Muscle layer of colon (tissue), 2 donors: ENCODE measurements around the gene CHRNB1.

ENCODE experiments used
- H3K27ac ChIP-seq: one replicate; pipeline ENCODE4 v1.7.0; 2013; ENCODE audit warnings: low read depth, mild to moderate bottlenecking, low read length, moderate library complexity
- H3K27me3 ChIP-seq, 2 donors: one replicate each; pipeline ENCODE4 v1.7.0; 2013; ENCODE audit warnings: low read length in 2 of 2, mild to moderate bottlenecking in 2 of 2; ENCODE audit not compliant: insufficient read depth in 2 of 2, control insufficient read depth in 1 of 2
- H3K36me3 ChIP-seq: one replicate; pipeline ENCODE4 v1.7.0; 2013; ENCODE audit warnings: mild to moderate bottlenecking, low read length; ENCODE audit not compliant: insufficient read depth
- H3K4me1 ChIP-seq: one replicate; pipeline ENCODE4 v1.7.0; 2013; ENCODE audit warnings: mild to moderate bottlenecking, low read length; ENCODE audit not compliant: insufficient read depth
- H3K4me3 ChIP-seq, 2 donors: one replicate each; pipeline ENCODE4 v1.7.0; 2013; ENCODE audit warnings: low read length in 2 of 2, low read depth in 1 of 2, mild to moderate bottlenecking in 1 of 2, moderate library complexity in 1 of 2
- H3K9ac ChIP-seq: one replicate; pipeline ENCODE4 v1.7.0; 2013; ENCODE audit warnings: low read length
- H3K9me3 ChIP-seq: one replicate; pipeline ENCODE4 v1.7.0; 2013; ENCODE audit warnings: mild to moderate bottlenecking, low read length
- donor health status: abdominal sarcoma.
- donor health status: Adenocarcinoma of cecum.

The CHRNB1 gene

DNA sequence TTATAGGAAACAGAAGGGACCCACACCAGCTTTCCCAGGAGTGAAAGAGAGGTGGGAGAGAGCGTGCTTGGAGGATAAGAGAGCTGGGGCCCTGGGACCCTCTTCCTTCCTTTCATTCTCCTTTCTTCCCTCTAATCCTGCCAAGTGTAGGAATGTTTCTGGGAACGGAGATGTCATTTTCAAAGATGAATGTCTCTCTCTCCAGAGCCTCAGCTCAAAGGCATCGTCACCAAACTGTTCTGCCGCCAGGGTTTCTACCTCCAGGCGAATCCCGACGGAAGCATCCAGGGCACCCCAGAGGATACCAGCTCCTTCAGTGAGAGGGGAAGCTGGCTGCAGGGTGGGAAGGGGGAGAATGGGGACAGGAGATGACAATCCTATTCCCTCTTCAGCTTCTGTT is 3.6 kb upstream of the CHRNB1 start:
- peaks cover 59 to 85% of the 10 kb centered on the region in 2 donors for H3K27me3 ChIP-seq
- peaks cover 29% of the 10 kb centered on the region for H3K4me1 ChIP-seq

DNA sequence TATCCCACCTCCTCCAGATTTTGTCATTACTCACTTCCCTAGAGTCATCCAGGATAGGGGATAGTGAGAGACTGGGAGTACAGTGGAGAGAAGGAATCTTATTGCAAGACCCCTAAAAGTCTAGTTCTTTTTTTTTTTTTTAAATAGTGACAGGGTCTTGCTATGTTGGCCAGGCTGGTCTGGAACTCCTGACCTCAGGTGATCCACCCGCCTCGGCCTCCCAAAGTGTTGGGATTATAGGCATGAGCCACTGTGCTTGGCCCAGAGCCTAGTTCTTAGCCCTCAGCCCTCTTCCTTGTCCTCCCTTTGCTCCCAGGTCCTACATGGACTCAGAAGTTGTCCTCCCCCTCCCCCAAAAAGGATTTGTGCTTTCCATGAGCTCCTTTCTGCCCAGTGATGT is 2.7 kb upstream of the CHRNB1 start:
- Histone ChIP-seq H3K9ac (no peak overlapping the region), H3K9me3 (no peaks in the 10 kb centered on the region), H3K4me1 (peaks cover 26% of the 10 kb centered on the region), H3K36me3 (no peaks in the 10 kb centered on the region), H3K27ac (no peak overlapping the region), H3K27me3 (peaks cover 61 to 89% of the 10 kb centered on the region in 2 donors), H3K4me3 (no peak overlapping the region)

More for the DNA sequence above, 3.6 kb upstream of the CHRNB1 start:
- Histone ChIP-seq H3K9me3 (no peaks in the 10 kb centered on the region), H3K4me3 (no peak overlapping the region), H3K27ac (no peak overlapping the region), H3K36me3 (no peaks in the 10 kb centered on the region), H3K9ac (no peak overlapping the region)

GRCh38 chr17:7443499-7444485 is 1.1 kb upstream of the CHRNB1 start:
- Histone ChIP-seq H3K4me1 (peaks cover 15% of the 10 kb centered on the region), H3K9me3 (no peaks in the 10 kb centered on the region), H3K27me3 (peaks cover 55 to 78% of the 10 kb centered on the region in 2 donors), H3K4me3 (no peak overlapping the region), H3K9ac (no peak overlapping the region), H3K27ac (no peak overlapping the region), H3K36me3 (no peaks in the 10 kb centered on the region)

- no peaks in the 10 kb centered on the region for H3K9me3 ChIP-seq
- no peak overlapping the region for H3K27ac ChIP-seq
- H3K27me3 ChIP-seq, result peaks cover 38 to 60% of the 10 kb centered on the region in 2 donors
- no peak overlapping the region for H3K4me3 ChIP-seq
- peaks cover under 1% of the 10 kb centered on the region for H3K4me1 ChIP-seq
- H3K9ac ChIP-seq, result no peak overlapping the region
- no peaks in the 10 kb centered on the region for H3K36me3 ChIP-seq
These were observed 733 bp downstream of the CHRNB1 start for GRCh38 chr17:7445619-7445968.

- peaks cover 22 to 35% of the 10 kb centered on the region in 2 donors for H3K27me3 ChIP-seq
- no peak overlapping the region for H3K9ac ChIP-seq
- H3K4me3 ChIP-seq, result no peak overlapping the region
- no peaks in the 10 kb centered on the region for H3K9me3 ChIP-seq
- no peak overlapping the region for H3K27ac ChIP-seq
- H3K36me3 ChIP-seq, result no peaks in the 10 kb centered on the region
- H3K4me1 ChIP-seq, result no peaks in the 10 kb centered on the region
These were observed 3.6 kb downstream of the CHRNB1 start for GRCh38 chr17:7448461-7448860.

- H3K9me3 ChIP-seq, result no peaks in the 10 kb centered on the region
- no peaks in the 10 kb centered on the region for H3K27me3 ChIP-seq
- peaks cover 8% of the 10 kb centered on the region for H3K36me3 ChIP-seq
- H3K4me3 ChIP-seq, result no peak overlapping the region
- no peak overlapping the region for H3K9ac ChIP-seq
- peaks cover 5% of the 10 kb centered on the region for H3K4me1 ChIP-seq
- H3K27ac ChIP-seq, result no peak overlapping the region
These were observed 15.2 kb downstream of the CHRNB1 start for GRCh38 chr17:7459961-7460545.

DNA sequence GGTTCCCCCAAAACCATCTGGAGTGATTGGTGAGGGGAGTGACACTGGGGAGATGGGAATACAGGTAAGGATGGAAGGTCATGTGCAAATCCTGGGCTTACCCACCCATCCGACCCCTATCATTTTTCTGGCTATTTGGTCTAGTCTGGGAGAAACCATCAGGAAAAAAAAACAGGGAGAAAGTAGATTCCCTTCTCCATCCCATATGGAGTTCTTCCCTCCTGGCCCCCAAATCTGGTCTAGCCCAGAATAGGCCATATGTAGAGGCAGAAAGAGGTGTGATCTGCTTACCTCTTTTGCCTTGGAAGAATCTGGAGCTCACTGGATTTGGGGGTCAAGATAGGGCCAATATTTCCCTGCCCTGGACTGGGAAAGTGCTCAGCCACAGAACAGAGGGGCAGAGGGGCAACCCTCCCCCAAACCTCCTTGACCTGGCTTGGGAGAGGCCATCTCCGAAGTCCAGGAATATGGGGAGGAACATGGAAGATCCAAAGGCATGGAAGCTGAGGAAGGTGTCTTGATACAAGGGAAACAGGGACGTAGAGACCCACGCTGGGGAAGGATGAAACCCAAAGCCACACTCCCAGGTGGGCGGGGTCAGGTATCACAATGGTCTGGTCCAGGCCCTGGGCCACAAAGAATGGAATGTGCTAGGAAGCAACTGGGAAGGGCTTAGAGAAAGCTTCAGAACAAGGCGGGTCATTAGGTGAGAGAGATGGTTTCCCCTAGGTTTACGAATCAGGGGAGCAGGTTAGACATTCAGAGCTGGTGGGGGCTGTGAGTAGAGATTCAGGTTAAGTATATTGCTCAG is 16.2 kb downstream of the CHRNB1 start:
- Histone ChIP-seq H3K9me3 (no peaks in the 10 kb centered on the region), H3K27me3 (no peaks in the 10 kb centered on the region), H3K4me1 (peaks cover 6% of the 10 kb centered on the region), H3K27ac (no peak overlapping the region), H3K36me3 (peaks cover 8% of the 10 kb centered on the region), H3K9ac (no peak overlapping the region), H3K4me3 (no peak overlapping the region)

- Histone ChIP-seq H3K27ac (no peak overlapping the region), H3K36me3 (peaks cover 8% of the 10 kb centered on the region), H3K9ac (no peak overlapping the region)
These were observed 17.9 kb downstream of the CHRNB1 start for GRCh38 chr17:7462474-7463371.

DNA sequence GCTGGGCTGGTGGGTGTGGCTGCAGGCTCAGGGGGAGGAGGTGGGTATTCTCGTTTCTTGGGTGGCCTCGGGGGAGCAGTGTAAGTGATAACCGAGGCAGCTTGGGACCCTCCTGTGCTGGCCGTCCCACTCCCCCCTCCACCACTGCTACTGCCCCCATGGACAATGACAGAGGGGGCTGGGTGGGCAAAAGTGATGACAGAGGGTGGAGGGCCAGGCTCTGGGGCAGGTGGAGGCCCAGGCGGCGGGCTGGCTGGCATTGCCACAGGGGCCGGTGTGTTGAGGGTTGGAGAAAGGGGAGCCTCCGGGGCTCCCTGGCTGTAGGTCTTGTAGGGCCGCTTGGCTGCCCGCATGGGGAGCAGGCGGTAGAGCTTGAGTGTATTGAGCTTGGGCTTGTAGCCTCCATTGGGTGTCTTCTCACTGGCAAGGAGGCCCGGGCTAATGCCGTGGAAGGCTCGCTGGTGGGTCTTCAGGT is 18.5 kb downstream of the CHRNB1 start:
- Histone ChIP-seq H3K4me1 (peaks cover 21% of the 10 kb centered on the region), H3K27me3 (no peaks in the 10 kb centered on the region), H3K9me3 (no peaks in the 10 kb centered on the region), H3K27ac (no peak overlapping the region), H3K4me3 (no peak overlapping the region), H3K36me3 (peaks cover 8% of the 10 kb centered on the region), H3K9ac (no peak overlapping the region)

More at GRCh38 chr17:7462474-7463371, 17.9 kb downstream of the CHRNB1 start:
- Histone ChIP-seq H3K27me3 (no peaks in the 10 kb centered on the region), H3K4me3 (no peak overlapping the region), H3K4me1 (peaks cover 17% of the 10 kb centered on the region), H3K9me3 (no peaks in the 10 kb centered on the region)

DNA sequence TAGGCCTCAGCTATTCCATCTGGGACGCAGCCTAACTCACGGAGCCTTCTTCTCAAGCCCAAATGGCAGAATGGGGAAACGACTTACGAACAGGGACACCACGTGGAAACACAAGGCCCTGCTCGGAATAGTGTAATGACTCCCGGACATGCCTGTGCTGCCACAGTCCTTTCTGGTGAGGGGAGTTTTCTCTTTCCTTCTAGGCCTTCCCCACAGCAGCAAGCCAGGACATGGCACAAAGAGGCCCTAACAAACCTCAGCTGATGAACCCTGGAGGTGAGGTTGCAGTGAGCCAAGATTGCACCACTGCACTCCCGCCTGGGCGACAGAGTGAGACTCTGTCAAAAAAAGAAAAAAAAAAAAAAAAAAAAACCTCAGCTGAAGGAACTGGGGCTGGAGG is 19.2 kb downstream of the CHRNB1 start:
- peaks cover 8% of the 10 kb centered on the region for H3K36me3 ChIP-seq
- H3K9me3 ChIP-seq, result no peaks in the 10 kb centered on the region
- H3K4me1 ChIP-seq, result peaks cover 21% of the 10 kb centered on the region
- H3K27me3 ChIP-seq, result no peaks in the 10 kb centered on the region
- H3K4me3 ChIP-seq, result no peak overlapping the region
- no peak overlapping the region for H3K9ac ChIP-seq
- H3K27ac ChIP-seq, result no peak overlapping the region
